Pulmonary artery endothelial cell (primary cell): ENCODE measurements around the gene SSR1. TPM values are rescaled to one million over a fixed set of nuclear protein-coding genes. Genes with fewer than 3 reads are reported as not detected.
A peak's percentile ranks its signal among the peaks of the same experiment; 100 is the strongest.
"Not testable (repeated sequence)": the region's sequence is repeated elsewhere in the genome, so short reads cannot be mapped to it uniquely, and the experiment has no call there.

Source experiments
- DNase-seq: peaks from one replicate; pipeline ENCODE4 v3.0.0-alpha.2; 2011; ENCODE audit warnings: low read depth, low spot score
- total RNA-seq: library from RNA; depleted of rRNA; stranded (reverse); fragments of >200 nt; gene quantifications from 2 replicates; pipeline ENCODE4 v1.2.3, GENCODE V29; 2014

Gene SSR1
- total RNA-seq, 1 donor from 2014 or later, result 129 TPM

DNA sequence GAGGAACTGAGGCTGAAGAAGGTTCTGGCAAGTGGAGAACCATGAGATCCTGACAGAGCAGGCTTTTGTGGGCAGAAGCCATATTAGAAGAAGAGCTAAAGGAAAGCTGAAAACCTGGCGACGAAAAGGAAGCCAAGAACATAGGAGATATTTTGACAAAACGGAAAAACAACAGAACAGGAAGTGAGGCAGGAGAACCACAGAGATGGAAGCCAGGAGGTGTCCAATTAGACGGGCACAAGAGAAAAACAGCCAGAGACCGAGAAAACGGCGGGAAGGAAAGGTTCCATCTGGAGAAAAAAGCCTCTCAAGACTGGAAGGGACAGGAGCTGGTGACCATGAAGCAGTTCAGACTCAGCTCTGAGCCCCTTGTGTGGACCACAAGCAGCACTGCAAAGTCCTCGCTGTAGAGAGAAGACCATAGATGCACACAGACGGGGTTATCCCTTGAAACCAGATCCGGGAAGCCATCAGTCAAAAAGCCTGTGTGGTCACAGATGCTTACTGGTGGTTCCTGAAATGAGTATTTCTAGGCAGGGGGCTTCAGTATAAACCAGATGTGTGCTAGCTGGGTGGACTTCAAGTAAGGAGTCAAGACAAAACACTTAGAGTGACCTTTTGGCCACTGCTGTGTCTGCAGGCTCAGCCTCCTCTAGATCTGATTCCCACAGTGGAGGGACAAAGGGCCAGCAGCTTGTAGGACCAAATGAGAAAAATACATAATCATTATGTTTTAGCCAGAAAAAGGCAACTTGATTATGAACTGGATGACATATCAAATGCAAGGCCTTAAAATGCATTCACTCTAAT, 30.7 kb downstream of the SSR1 start:
- no peak for DNase-seq

- no peak for DNase-seq
Observed at GRCh38 chr6:7276199-7276524, 36.8 kb downstream of the SSR1 start.

DNA sequence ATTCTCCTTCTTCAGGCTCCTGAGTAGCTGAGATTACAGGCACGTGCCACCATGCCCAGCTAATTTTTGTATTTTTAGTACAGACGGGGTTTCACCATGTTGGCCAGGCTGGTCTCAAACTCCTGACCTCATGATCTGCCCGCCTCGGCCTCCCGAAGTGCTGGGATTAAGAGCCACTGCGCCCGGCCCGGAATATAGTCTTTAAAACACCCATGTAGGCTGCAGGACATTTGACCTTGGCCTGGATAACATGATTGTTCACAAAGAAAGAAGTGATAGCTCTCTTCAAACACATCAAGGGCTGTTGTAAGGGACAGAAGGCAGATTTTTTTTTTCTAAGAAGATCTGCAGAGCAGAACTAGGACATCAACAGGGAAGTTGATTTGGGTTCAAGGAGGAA, 38.5 kb downstream of the SSR1 start:
- DNase-seq, result not testable (repeated sequence)

- no peak for DNase-seq
Observed at GRCh38 chr6:7273709-7274108, 39.3 kb downstream of the SSR1 start.

GRCh38 chr6:7271205-7271534, 41.8 kb downstream of the SSR1 start:
- DNase-seq, result no peak

GRCh38 chr6:7270320-7271204, 42.4 kb downstream of the SSR1 start:
- no peak for DNase-seq

- no peak for DNase-seq
Observed at GRCh38 chr6:7269816-7270215, 43.2 kb downstream of the SSR1 start.

DNA sequence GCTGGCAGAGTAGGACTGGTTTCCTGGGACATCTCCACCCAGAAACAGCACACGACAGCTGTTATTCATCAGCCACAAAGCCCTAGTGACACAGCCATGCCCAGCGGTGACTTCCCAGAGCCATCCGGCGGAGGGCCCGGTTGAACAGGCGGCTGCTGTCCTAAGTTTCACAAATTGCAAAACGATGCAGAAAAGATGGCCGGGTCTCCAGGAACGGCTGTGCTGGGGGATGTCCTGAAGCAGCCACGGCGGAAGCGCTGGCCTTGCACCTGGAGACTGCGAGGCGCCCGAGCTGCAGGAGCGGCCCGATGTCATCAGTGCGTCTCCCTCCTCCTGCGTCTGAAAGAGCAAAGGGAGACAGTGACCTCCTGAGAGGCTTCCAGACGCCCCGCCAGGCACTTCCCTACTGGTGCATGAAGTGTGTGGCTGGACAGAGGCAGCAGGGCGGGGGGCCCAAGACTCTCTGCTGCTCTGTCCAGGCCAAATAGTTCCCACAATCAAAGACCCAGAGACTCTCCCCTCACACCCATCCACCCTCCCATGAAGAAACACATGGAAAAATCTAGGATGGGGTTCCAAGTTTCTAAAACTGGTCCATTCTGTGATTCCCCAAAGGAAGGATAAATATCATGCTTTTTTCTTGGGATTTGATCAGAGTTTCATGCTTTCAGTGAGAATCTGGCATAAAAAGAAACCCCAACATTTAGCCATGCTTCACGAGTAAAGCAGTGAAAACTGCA, 44.0 kb downstream of the SSR1 start:
- DNase-seq, result no peak

- no peak for DNase-seq
Observed at GRCh38 chr6:7268362-7268761, 44.6 kb downstream of the SSR1 start.

DNA sequence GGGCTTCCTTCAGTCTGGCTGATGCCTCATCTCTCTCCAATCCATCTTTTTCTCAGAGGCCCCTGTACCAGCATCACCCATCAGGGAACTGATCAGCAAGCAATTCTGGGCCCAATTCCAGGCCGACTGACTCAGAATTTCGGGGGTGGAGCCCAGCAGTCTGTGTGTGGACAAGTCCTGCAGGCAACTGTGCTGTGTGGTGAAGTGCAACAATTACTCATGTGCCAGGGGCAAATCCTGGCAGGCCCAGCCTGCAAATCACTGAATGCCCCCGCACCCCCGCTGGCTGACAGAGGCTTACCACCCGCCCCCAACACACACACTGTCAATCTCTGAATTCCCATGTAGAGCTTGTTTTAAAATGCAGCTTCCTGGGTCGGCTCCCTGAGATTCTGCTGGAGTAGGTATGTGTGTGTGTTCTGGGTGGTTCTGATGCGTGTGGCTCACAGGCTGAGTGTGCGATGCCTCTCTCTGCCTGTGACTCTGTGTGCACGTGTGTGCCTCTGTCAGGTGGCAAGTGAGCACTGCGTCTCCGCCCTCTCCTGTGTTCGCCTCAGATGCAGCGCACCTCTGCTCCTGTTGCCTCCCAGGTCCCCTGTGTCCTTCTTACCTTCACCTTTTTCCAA, 45.4 kb downstream of the SSR1 start:
- peak; percentile 40 for DNase-seq

- DNase-seq, result no peak
Observed at GRCh38 chr6:7267071-7267465, 45.9 kb downstream of the SSR1 start.

GRCh38 chr6:7265385-7265726, 47.6 kb downstream of the SSR1 start:
- not testable (repeated sequence) for DNase-seq

DNA sequence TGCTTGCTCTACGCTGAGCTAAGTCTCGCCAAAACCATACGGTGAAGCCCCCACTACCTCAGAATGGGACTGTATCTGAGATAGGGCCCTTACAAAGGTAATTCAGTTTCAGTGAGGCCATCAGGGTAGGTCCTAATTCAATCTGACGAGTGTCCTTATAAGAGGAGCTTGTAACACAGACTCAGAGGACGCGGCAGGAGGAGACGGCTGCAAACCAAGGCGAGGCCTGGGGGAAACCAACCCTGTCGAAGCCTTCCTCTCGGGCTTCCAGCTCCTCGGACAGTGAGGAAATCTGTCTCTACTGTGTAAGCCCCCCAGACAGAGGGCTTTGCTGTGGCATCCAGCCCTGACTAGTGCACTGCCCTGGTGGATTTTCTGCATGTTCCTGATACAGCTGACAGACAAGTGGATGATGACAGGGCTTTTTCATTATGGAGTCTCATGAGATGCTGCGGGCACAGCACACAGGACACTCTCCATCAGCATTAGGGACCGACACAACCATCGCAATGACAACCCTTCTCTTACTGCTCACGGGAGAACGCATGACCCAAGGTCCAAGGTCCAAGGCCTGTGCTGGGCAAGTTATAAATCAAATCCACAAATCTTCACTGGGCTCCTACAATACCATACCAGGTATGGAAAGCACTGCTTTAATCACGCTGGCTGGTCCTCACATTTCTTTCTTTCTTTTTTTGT, 48.2 kb downstream of the SSR1 start:
- DNase-seq, result no peak

DNA sequence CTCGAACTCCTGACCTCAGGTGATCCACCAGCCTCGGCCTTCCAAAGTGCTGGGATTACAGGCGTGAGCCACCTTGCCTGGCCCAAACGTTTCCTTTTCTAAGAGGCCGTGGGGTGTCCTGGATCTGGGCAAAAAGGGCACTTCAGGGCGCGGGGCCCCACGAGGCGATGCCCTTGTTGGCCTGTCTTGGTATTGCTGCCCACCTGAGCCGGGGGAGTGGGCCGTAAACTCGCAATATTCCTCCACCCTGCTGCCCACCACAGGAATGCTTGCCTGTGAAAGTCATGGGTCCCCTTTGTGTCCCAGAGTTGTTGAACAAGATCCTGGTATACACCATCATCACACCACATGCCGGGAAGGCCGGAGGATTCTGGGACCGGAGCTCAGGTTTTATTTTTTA, 49.0 kb downstream of the SSR1 start:
- no peak for DNase-seq

DNA sequence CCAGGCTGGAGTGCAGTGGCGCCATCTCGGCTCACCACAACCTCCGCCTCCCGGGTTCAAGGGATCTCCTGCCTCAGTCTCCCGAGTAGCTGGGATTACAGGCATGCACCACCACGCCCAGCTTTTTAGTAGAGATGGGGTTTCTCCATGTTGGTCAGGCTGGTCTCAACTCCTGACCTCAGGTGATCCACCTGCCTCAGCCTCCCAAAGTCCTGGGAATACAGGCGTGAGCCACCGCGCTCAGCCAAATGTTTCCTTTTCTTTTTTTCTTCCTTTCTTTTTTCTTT, 49.5 kb downstream of the SSR1 start:
- not testable (repeated sequence) for DNase-seq

GRCh38 chr6:7262746-7263518, 50.1 kb downstream of the SSR1 start:
- DNase-seq, result no peak

- no peak for DNase-seq
Observed at GRCh38 chr6:7261852-7262461, 51.0 kb downstream of the SSR1 start.

DNA sequence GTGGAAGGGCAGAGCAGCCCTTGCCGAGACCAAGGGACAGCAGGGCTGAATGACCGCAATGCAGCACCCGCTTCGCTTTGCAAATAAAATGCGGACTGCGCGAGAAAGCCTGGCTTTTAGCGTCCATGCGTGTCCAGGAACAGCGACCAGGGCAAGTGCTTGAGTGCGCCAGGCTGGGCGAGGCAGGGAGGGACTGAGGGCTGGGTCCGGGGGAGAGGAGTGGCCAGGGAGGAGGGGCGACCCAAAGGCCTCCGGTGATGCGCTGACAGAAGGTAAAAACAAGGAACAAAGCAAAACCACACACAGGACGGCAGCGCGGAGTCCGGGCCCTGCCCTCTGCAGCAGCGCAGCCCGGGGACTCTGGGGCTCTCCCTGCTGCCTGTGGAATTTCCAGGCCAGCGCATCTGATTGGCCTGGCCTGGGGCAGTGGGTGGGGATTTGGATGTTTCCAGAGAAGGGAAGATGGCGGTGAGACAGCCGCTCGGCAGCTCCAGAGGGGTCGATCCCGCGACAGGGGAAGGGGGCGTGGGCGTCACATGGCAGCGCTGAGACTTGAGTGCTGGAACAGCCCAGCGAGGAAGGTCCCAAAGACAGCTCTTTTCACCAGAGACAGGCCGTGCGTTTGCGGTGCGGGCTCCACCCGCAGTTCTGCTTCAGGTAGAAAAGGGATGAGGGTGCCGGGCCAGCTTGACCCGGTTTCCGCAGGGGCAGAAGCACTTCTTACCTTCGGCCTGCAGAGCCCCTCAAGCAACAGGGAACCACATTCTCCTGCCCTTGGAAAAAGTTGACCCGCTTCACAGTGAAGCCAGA, 51.8 kb downstream of the SSR1 start:
- DNase-seq, result peak; percentile 43

DNA sequence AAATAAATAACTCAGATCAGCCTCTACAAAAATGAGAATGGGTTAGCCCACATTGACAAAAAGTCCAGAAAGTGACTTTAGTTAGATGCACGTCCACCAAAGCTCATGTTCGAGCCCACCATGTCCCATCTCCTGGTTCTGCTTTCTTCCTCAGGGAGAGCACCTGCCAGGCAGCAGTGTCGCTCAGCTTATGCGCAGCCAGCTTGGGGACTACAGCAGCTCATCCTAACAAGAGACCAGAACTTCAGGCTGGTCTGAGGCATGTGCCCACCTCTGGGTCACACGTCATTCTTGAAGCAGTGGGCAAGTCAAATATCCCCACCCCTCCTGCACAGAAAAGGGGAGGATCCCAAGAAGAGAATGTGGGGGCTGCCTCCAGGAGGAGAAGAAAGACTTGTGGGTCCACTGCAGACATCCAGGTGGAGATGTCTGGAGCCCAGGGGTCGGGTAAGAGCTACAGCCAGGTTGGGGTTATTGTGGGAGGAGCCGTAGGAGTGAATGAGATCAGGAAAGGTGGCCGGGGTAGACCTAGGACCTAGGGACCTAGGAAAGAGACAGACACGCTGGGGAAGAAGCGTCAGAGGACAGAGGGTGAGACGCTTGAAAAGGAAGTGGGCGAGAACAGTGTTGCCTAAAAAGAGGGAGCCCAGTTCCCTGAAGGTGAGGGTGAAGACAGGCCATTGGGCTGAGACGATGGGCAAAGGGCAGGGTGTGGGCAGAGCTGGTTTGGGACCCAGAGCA, 52.5 kb downstream of the SSR1 start:
- no peak for DNase-seq
